H9 (cell line): Measurements from ENCODE around the gene PEA15. TPM values are rescaled to one million over a fixed set of nuclear protein-coding genes. Genes with fewer than 3 reads are reported as not detected.

ENCODE experiments used
- DNase-seq: peaks from one replicate; pipeline ENCODE4 v3.0.0-alpha.2; 2017
- H2AFZ ChIP-seq: one replicate; pipeline ENCODE4 v1.6.1; 2013; ENCODE audit warnings: mild to moderate bottlenecking, low read length, control low read depth, moderate library complexity
- H2AK5ac ChIP-seq: 2 replicates; pipeline ENCODE4 v1.6.1; 2013; ENCODE audit warnings: low read length, control low read depth, mixed read lengths; ENCODE audit not compliant: insufficient read length
- H2BK120ac ChIP-seq: one replicate; pipeline ENCODE4 v1.6.1; 2013; ENCODE audit warnings: low read depth, mild to moderate bottlenecking, low read length, control low read depth, inconsistent platforms; ENCODE audit not compliant: poor library complexity, severe bottlenecking
- H2BK12ac ChIP-seq: 2 replicates; pipeline ENCODE4 v1.6.1; 2013; ENCODE audit warnings: low read length, control low read depth, mixed read lengths, low read depth; ENCODE audit not compliant: insufficient read length
- H2BK15ac ChIP-seq: 2 replicates; pipeline ENCODE4 v1.6.1; 2013; ENCODE audit warnings: low read depth, low read length, control low read depth
- H2BK20ac ChIP-seq: one replicate; pipeline ENCODE4 v1.6.1; 2013; ENCODE audit warnings: low read depth, mild to moderate bottlenecking, low read length, control low read depth, inconsistent platforms; ENCODE audit not compliant: poor library complexity, severe bottlenecking
- H2BK5ac ChIP-seq: 2 replicates; pipeline ENCODE4 v1.6.1; 2013; ENCODE audit warnings: low read length, control low read depth, mixed read lengths; ENCODE audit not compliant: insufficient read length
- H3K14ac ChIP-seq: 2 replicates; pipeline ENCODE4 v1.6.1; 2013; ENCODE audit warnings: low read length, control low read depth; ENCODE audit not compliant: insufficient read depth
- H3K18ac ChIP-seq: 2 replicates; pipeline ENCODE4 v1.6.1; 2013; ENCODE audit warnings: low read depth, mild to moderate bottlenecking, mixed read lengths, low read length, control low read depth; ENCODE audit not compliant: insufficient read length
- H3K23ac ChIP-seq: 2 replicates; pipeline ENCODE4 v1.6.1; 2013; ENCODE audit warnings: low read length, control low read depth, mixed read lengths, low read depth; ENCODE audit not compliant: insufficient read length
- H3K23me2 ChIP-seq: 2 replicates; pipeline ENCODE4 v1.6.1; 2013; ENCODE audit warnings: low read depth, mild to moderate bottlenecking, mixed read lengths, low read length, control low read depth; ENCODE audit not compliant: insufficient read length, poor library complexity, severe bottlenecking
- H3K27ac ChIP-seq: 2 replicates; pipeline ENCODE4 v1.5.1; 2013; ENCODE audit warnings: low read length, control low read depth, mixed read lengths, low read depth; ENCODE audit not compliant: insufficient read length
- H3K27me3 ChIP-seq: 2 replicates; pipeline ENCODE4 v1.6.1; 2013; ENCODE audit warnings: low read length, control low read depth, inconsistent platforms; ENCODE audit not compliant: insufficient read depth
- H3K4ac ChIP-seq: 2 replicates; pipeline ENCODE4 v1.6.1; 2013; ENCODE audit warnings: low read depth, mild to moderate bottlenecking, control low read depth, inconsistent platforms, low read length, moderate library complexity
- H3K4me1 ChIP-seq: 2 replicates; pipeline ENCODE4 v1.6.1; 2013; ENCODE audit warnings: low read length, control low read depth, inconsistent platforms; ENCODE audit not compliant: insufficient read depth
- H3K4me2 ChIP-seq: 2 replicates; pipeline ENCODE4 v1.6.1; 2013; ENCODE audit warnings: low read length, control low read depth, mixed read lengths; ENCODE audit not compliant: insufficient read length, insufficient read depth
- H3K56ac ChIP-seq: 2 replicates; pipeline ENCODE4 v1.6.1; 2013; ENCODE audit warnings: low read depth, mild to moderate bottlenecking, mixed read lengths, low read length, control low read depth; ENCODE audit not compliant: insufficient read length
- H3K79me1 ChIP-seq: 2 replicates; pipeline ENCODE4 v1.6.1; 2013; ENCODE audit warnings: low read depth, mild to moderate bottlenecking, moderate library complexity, low read length, control low read depth, inconsistent platforms; ENCODE audit not compliant: insufficient read depth, poor library complexity, severe bottlenecking
- H3K79me2 ChIP-seq: 2 replicates; pipeline ENCODE4 v1.6.1; 2013; ENCODE audit warnings: low read length, control low read depth, inconsistent platforms; ENCODE audit not compliant: insufficient read depth
- H3K9ac ChIP-seq: 2 replicates; pipeline ENCODE4 v1.6.1; 2013; ENCODE audit warnings: low read length, control low read depth, mixed read lengths; ENCODE audit not compliant: insufficient read length; ENCODE audit errors: extremely low read depth
- H3K9me3 ChIP-seq: one replicate; pipeline ENCODE4 v1.6.1; 2013; ENCODE audit warnings: low read depth, low read length, inconsistent platforms; ENCODE audit not compliant: control insufficient read depth
- H3T11ph ChIP-seq: one replicate; pipeline ENCODE4 v1.6.1; 2013; ENCODE audit warnings: mild to moderate bottlenecking, low read length, control low read depth, inconsistent platforms
- H4K20me1 ChIP-seq: one replicate; pipeline ENCODE4 v1.6.1; 2013; ENCODE audit not compliant: control insufficient read depth, insufficient read length, insufficient read depth
- H4K5ac ChIP-seq: 2 replicates; pipeline ENCODE4 v1.6.1; 2013; ENCODE audit warnings: low read depth, mild to moderate bottlenecking, mixed read lengths, low read length, control low read depth; ENCODE audit not compliant: insufficient read length
- H4K8ac ChIP-seq: replicated peaks from 2 replicates; pipeline ENCODE4 v1.6.1; 2013; ENCODE audit warnings: low read length, control low read depth, mixed read lengths, low read depth; ENCODE audit not compliant: insufficient read length
- H4K91ac ChIP-seq: 2 replicates; pipeline ENCODE4 v1.6.1; 2013; ENCODE audit warnings: low read depth, mild to moderate bottlenecking, moderate library complexity, mixed read lengths, low read length, control low read depth; ENCODE audit not compliant: insufficient read length
- H3K27ac Mint-ChIP-seq, 3 experiments: 2 replicates in 2 of 3; 3 replicates in 1 of 3; pipeline ENCODE4 v1.8.0; 2020 to 2021; ENCODE audit warnings: mixed read lengths in 3 of 3, mild to moderate bottlenecking in 1 of 3, moderate library complexity in 1 of 3
- H3K27me3 Mint-ChIP-seq: 2 replicates; pipeline ENCODE4 v1.8.0; 2021; ENCODE audit warnings: low read depth, mild to moderate bottlenecking, moderate library complexity, mixed read lengths
- H3K36me3 Mint-ChIP-seq, 3 experiments: 2 replicates in 2 of 3; 3 replicates in 1 of 3; pipeline ENCODE4 v1.8.0; 2020 to 2021; ENCODE audit warnings: low read depth in 3 of 3, mixed read lengths in 3 of 3; ENCODE audit not compliant: insufficient read depth in 1 of 3
- H3K4me1 Mint-ChIP-seq, 2 experiments: 2 replicates each; pipeline ENCODE4 v1.8.0; 2020; ENCODE audit warnings: mixed read lengths in 2 of 2
- H3K4me3 Mint-ChIP-seq, 2 experiments: 2 replicates in 1 of 2; 3 replicates in 1 of 2; pipeline ENCODE4 v1.8.0; 2020 to 2021; ENCODE audit warnings: mild to moderate bottlenecking in 2 of 2, mixed read lengths in 2 of 2, moderate library complexity in 1 of 2
- H3K9me3 Mint-ChIP-seq, 2 experiments: 2 replicates in 1 of 2; 3 replicates in 1 of 2; pipeline ENCODE4 v1.8.0; 2020; ENCODE audit warnings: mild to moderate bottlenecking in 2 of 2, mixed read lengths in 2 of 2, moderate library complexity in 1 of 2
- CTCF ChIP-seq: fragments of 200-600 bp; sonication (generic); conservative IDR thresholded peaks from 3 replicates; pipeline ENCODE4 v1.8.0; 2021; ENCODE audit warnings: antibody characterized with exemption, mild to moderate bottlenecking
- WGBS: extraction: QIAGEN DNeasy Blood & Tissue Kit; methylation state at CpG from one replicate; pipeline ENCODE4 v1.1.7; 2013; ENCODE audit warnings: missing lambda C conversion rate, low lambda C conversion rate, mixed read lengths; ENCODE audit not compliant: insufficient read length; ENCODE audit errors: extremely low coverage; 5-methylcytosine and 5-hydroxymethylcytosine counted together
- total RNA-seq: library from RNA; stranded (reverse); gene quantifications from 2 replicates; pipeline ENCODE4 v1.2.1, GENCODE V29; 2021

Gene PEA15
- total RNA-seq, 1 experiment from 2014 or later = 82.1 TPM

- Mint-ChIP-seq H3K4me1 (peaks cover 30 to 31% of the 10 kb centered on the region in 2 experiments), H3K9me3 (no peaks in the 10 kb centered on the region; a peak in 1 of 5 replicates), H3K27me3 (no peaks in the 10 kb centered on the region), H3K36me3 (peaks cover 37 to 90% (median 76%) of the 10 kb centered on the region in 3 experiments), H3K27ac (peak overlapping the region in 1 of 3 experiments; percentile 31; a peak in 1 of 7 replicates), H3K4me3 (no peak overlapping the region)
- H3K4me1 ChIP-seq = 0 out of 2 replicates have a peak, but pooled peaks cover 4% of the 10 kb centered on the region
- no peak overlapping the region for H2BK20ac ChIP-seq
- H3K18ac ChIP-seq = no peak overlapping the region
- no peak overlapping the region for H3K9ac ChIP-seq
- no peak overlapping the region for H3T11ph ChIP-seq
- no peak overlapping the region for H4K91ac ChIP-seq
- TF ChIP-seq CTCF = no peak
- H3K4me2 ChIP-seq = no peak overlapping the region
- H3K56ac ChIP-seq = no peak overlapping the region
- H3K23ac ChIP-seq = no peak overlapping the region
- no peak overlapping the region for H2AFZ ChIP-seq
- WGBS = no CpG with 5 or more reads among the region's 3 CpGs
- H3K4ac ChIP-seq = no peak overlapping the region
- no peaks in the 10 kb centered on the region for H3K27me3 ChIP-seq
- no peak overlapping the region for H4K8ac ChIP-seq
- H4K20me1 ChIP-seq = no peaks in the 10 kb centered on the region
- no peak overlapping the region for H2BK5ac ChIP-seq
- no peak overlapping the region for H4K5ac ChIP-seq
- no peak overlapping the region for H2AK5ac ChIP-seq
- no peak for DNase-seq
- no peak overlapping the region for H3K27ac ChIP-seq
- H3K23me2 ChIP-seq = no peaks in the 10 kb centered on the region
- no peak overlapping the region for H2BK15ac ChIP-seq
- no peaks in the 10 kb centered on the region for H3K9me3 ChIP-seq
- H2BK120ac ChIP-seq = no peak overlapping the region
- H3K79me2 ChIP-seq = no peaks in the 10 kb centered on the region
- no peak overlapping the region for H3K14ac ChIP-seq
- H2BK12ac ChIP-seq = no peak overlapping the region
- no peaks in the 10 kb centered on the region for H3K79me1 ChIP-seq
These were observed 9.4 kb downstream of the PEA15 start for GRCh38 chr1:160214481-160215140.
